HepG2 (cell line): Measurements from ENCODE around the gene ARHGEF9. TPM values are rescaled to one million over a fixed set of nuclear protein-coding genes. Genes with fewer than 3 reads are reported as not detected.

Experiments
- ATAC-seq: fragments of 200-7000 bp; cut with Tn5 transposase; 3 replicates; pipeline ENCODE4 v1.9.1; 2020; ENCODE audit warnings: mild to moderate bottlenecking, moderate library complexity
- BruUV-seq: library from RNA; stranded (reverse); fragments of 400-500 nt; replicated peaks from 2 replicates; lab custom pipeline; 2021; lab: Mats Ljungman, UMichigan
- CTCF ChIA-PET: fragments of 300-600 bp; formaldehyde crosslinking; extraction: SDS; loops from one replicate; lab custom pipeline; 2021; ENCODE audit warnings: low total read pairs, inconsistent platforms, low intra/inter-chr PET ratio; lab: Yijun Ruan, JAX
- POLR2A ChIA-PET: fragments of 350-600 bp; sonication (Branson Sonifier 250); formaldehyde crosslinking; loops from one replicate; lab custom pipeline; 2020; ENCODE audit warnings: antibody characterized with exemption, inconsistent platforms; lab: Yijun Ruan, JAX
- DNase-seq: peaks from one replicate; pipeline ENCODE4 v3.0.0-alpha.2; 2015; ENCODE audit warnings: low spot score
- FAIRE-seq: peaks from 3 replicates; lab custom pipeline; 2011; peaks lifted over from hg19 to GRCh38; lab: Jason Lieb, UNC
- H2AFZ ChIP-seq: one replicate; pipeline ENCODE4 v1.6.1; 2011; ENCODE audit warnings: low read length, inconsistent platforms
- H3K27ac ChIP-seq: fragments of 300-600 bp; 3 replicates; pipeline ENCODE4 v1.8.0; 2011; ENCODE audit warnings: mixed run types, mild to moderate bottlenecking, mixed read lengths, low read length, inconsistent platforms; ENCODE audit not compliant: insufficient read depth; ENCODE audit errors: extremely low read length
- H3K27me3 ChIP-seq, 2 experiments: fragments of 200-600 bp in 1 of 2; 2 replicates in 1 of 2; 3 replicates in 1 of 2; pipeline versions ENCODE4 v1.6.0 to v1.8.0; 2011; ENCODE audit warnings: low read length in 2 of 2, mild to moderate bottlenecking in 2 of 2, moderate library complexity in 2 of 2, inconsistent platforms in 1 of 2; ENCODE audit not compliant: insufficient read depth in 2 of 2, control insufficient read depth in 1 of 2
- H3K36me3 ChIP-seq, 2 experiments: fragments of 200-600 bp in 1 of 2; replicated peaks in 1 of 2; 2 replicates in 1 of 2; 3 replicates in 1 of 2; pipeline versions ENCODE4 v1.5.1 to v1.8.0; 2011; ENCODE audit warnings: low read length in 2 of 2, inconsistent platforms in 1 of 2; ENCODE audit not compliant: insufficient read depth in 2 of 2, control insufficient read depth in 1 of 2
- H3K4me1 ChIP-seq: 2 replicates; pipeline ENCODE4 v1.5.1; 2012; ENCODE audit warnings: low read length, inconsistent platforms; ENCODE audit not compliant: insufficient read depth
- H3K4me2 ChIP-seq: 2 replicates; pipeline ENCODE4 v1.6.0; 2011; ENCODE audit warnings: low read depth, low read length, inconsistent platforms
- H3K4me3 ChIP-seq, 3 experiments: fragments of 200-600 bp in 1 of 3; sonication (generic), shearing (Covaris generic) in 1 of 3; replicated peaks in 1 of 3; 2 replicates each; pipeline ENCODE4 v1.5.1; 2011 to 2016; ENCODE audit warnings: low read length in 3 of 3, inconsistent platforms in 2 of 3, low read depth in 2 of 3, mild to moderate bottlenecking in 2 of 3, control low read depth in 1 of 3, mixed read lengths in 1 of 3; ENCODE audit not compliant: insufficient read depth in 1 of 3
- H3K79me2 ChIP-seq: one replicate; pipeline ENCODE4 v1.6.1; 2011; ENCODE audit warnings: low read length, inconsistent platforms; ENCODE audit not compliant: insufficient read depth
- H3K9ac ChIP-seq: 2 replicates; pipeline ENCODE4 v1.6.0; 2011; ENCODE audit warnings: mild to moderate bottlenecking, low read depth, low read length, inconsistent platforms; ENCODE audit not compliant: insufficient read depth
- H3K9me3 ChIP-seq: 2 replicates; pipeline ENCODE4 v1.5.1; 2012; ENCODE audit warnings: mild to moderate bottlenecking, low read length
- H4K20me1 ChIP-seq: 2 replicates; pipeline ENCODE4 v1.6.0; 2011; ENCODE audit warnings: inconsistent platforms, mild to moderate bottlenecking, low read length, moderate library complexity; ENCODE audit not compliant: insufficient read depth
- AGO2 ChIP-seq: fragments of 200-400 bp; formaldehyde crosslinking; optimal IDR thresholded peaks from 2 replicates; pipeline ENCODE3; 2017; ENCODE audit warnings: mild to moderate bottlenecking, low read depth, low read length, moderate library complexity
- HMG20A ChIP-seq: IDR thresholded peaks from 2 replicates; pipeline ENCODE4 v1.6.1; 2016; ENCODE audit warnings: borderline replicate concordance
- HNF4G ChIP-seq, 2 experiments: sonication (generic) in 1 of 2; formaldehyde crosslinking in 1 of 2; IDR thresholded peaks; 2 replicates each; pipeline versions ENCODE4 v1.4.0 to v1.6.1; 2011 to 2020; ENCODE audit warnings: borderline replicate concordance in 2 of 2, low read depth in 2 of 2, mild to moderate bottlenecking in 2 of 2, low read length in 1 of 2, missing genetic modification reagents in 1 of 2, moderate library complexity in 1 of 2
- SIN3A ChIP-seq: IDR thresholded peaks from 2 replicates; pipeline ENCODE4 v1.6.1; 2011; ENCODE audit warnings: low read depth, mild to moderate bottlenecking, control low read depth, low read length, borderline replicate concordance
- THAP11 ChIP-seq: IDR thresholded peaks from 2 replicates; pipeline ENCODE4 v1.6.1; 2016; ENCODE audit warnings: missing biosample characterization, missing genetic modification reagents
- ZNF143 ChIP-seq: sonication (generic); formaldehyde crosslinking; IDR thresholded peaks from 2 replicates; pipeline ENCODE4 v1.4.0; 2020; ENCODE audit warnings: missing genetic modification reagents
- ZNF432 ChIP-seq: sonication (generic); formaldehyde crosslinking; IDR thresholded peaks from 2 replicates; pipeline ENCODE4 v1.5.0; 2020; ENCODE audit warnings: missing genetic modification reagents, mild to moderate bottlenecking, borderline replicate concordance
- ZNF629 ChIP-seq: sonication (generic); formaldehyde crosslinking; conservative IDR thresholded peaks from 2 replicates; pipeline ENCODE4 v1.5.0; 2020; ENCODE audit warnings: missing genetic modification reagents
- WGBS: methylation state at CpG from one replicate; pipeline ENCODE4 v1.1.6; 2017; ENCODE audit warnings: low lambda C conversion rate; 5-methylcytosine and 5-hydroxymethylcytosine counted together
- in situ Hi-C: cut with HindIII; loops from 2 replicates; pipeline ENCODE4 v1.10.0; 2017; ENCODE audit warnings: low pct_unique_long_range_greater_than_20kb; ENCODE audit not compliant: extremely low pct_ligation_motif_present
- intact Hi-C: fragments of 100-400 bp; cut with micrococcal nuclease; formaldehyde crosslinking; loops from one replicate; pipeline ENCODE4 v1.10.0; 2022; ENCODE audit not compliant: unreplicated experiment
- polyA plus RNA-seq, 8 experiments: library from polyadenylated mRNA; depleted of rRNA in 3 of 8; stranded (reverse) in 7 of 8; unstranded in 1 of 8; fragments of >200 nt; fragmentation: Illumina TruSeq in 4 of 8; extraction: Trizol in 4 of 8; gene quantifications; 2 replicates each; pipeline versions ENCODE4 v1.2.1 to v1.2.3, GENCODE V29; 2011 to 2016; ENCODE audit warnings: low read depth in 4 of 8, missing spikeins in 1 of 8, mixed read lengths in 1 of 8; ENCODE audit not compliant: insufficient read depth in 1 of 8
- total RNA-seq, 5 experiments: library from RNA; depleted of rRNA; stranded (reverse); fragments of >200 nt; fragmentation: Illumina TruSeq; extraction: Trizol; gene quantifications; 2 replicates each; pipeline ENCODE4 v1.2.3, GENCODE V29; 2016; ENCODE audit warnings: low read depth in 1 of 5
- TF ChIP-seq, protein P1 (sequence below): sonication (generic); formaldehyde crosslinking; IDR thresholded peaks from 2 replicates; pipeline ENCODE4 v1.5.0; 2020; ENCODE audit warnings: mild to moderate bottlenecking, low read depth, missing genetic modification reagents, borderline replicate concordance
- TF ChIP-seq, protein P2 (sequence below): sonication (generic); formaldehyde crosslinking; IDR thresholded peaks from 2 replicates; pipeline ENCODE4 v1.8.0; 2022; ENCODE audit warnings: mild to moderate bottlenecking, missing genetic modification reagents, moderate library complexity
- TF ChIP-seq, protein P3 (sequence below): sonication (generic); formaldehyde crosslinking; IDR thresholded peaks from 2 replicates; pipeline ENCODE4 v1.4.0; 2020; ENCODE audit warnings: missing genetic modification reagents, borderline replicate concordance

Gene ARHGEF9
- total and polyA plus RNA-seq, 2 of the 13 experiments (the other 11 are each of a cell fraction or from before 2014, with no cell fraction given) = 0.91 to 1.8 TPM

DNA sequence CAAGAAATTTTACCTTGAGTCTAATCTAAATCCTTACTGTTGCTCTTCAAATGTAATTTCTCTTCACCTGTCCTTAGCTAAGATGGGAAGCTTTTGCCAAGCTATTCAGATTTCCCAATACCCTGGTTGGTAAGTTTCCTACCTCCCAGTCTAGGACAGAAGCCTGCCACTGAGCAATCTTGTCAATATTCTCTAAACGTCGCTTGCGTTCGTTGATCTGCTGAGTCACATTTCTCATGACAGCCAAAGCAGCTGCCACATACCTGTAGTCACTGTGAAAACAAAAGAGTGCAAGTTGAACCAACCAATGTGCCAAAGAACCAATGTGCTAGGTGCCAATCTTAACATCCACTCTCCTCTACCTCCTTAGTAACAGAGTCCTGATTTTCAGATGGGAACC lies 111.1 kb downstream of the ARHGEF9 start:
- no peak overlapping the region for H3K9ac ChIP-seq
- no peaks in the 10 kb centered on the region for H3K9me3 ChIP-seq
- TF ChIP-seq, protein P1, sequence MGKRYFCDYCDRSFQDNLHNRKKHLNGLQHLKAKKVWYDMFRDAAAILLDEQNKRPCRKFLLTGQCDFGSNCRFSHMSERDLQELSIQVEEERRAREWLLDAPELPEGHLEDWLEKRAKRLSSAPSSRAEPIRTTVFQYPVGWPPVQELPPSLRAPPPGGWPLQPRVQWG = no peak
- TF ChIP-seq THAP11 (CRISPR knock-in tag) = no peak
- TF ChIP-seq, protein P2, sequence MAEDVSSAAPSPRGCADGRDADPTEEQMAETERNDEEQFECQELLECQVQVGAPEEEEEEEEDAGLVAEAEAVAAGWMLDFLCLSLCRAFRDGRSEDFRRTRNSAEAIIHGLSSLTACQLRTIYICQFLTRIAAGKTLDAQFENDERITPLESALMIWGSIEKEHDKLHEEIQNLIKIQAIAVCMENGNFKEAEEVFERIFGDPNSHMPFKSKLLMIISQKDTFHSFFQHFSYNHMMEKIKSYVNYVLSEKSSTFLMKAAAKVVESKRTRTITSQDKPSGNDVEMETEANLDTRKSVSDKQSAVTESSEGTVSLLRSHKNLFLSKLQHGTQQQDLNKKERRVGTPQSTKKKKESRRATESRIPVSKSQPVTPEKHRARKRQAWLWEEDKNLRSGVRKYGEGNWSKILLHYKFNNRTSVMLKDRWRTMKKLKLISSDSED (CRISPR knock-in tag) = no peak
- no peak for TF ChIP-seq HNF4G (IDR thresholded peaks at IDR 0.05; ENCODE audit: borderline replicate concordance, low read depth, low read length)
- no peak for TF ChIP-seq HNF4G (CRISPR knock-in tag; IDR thresholded peaks at IDR 0.05; ENCODE audit: borderline replicate concordance, low read depth)
- TF ChIP-seq ZNF629 (CRISPR knock-in tag) = no peak
- TF ChIP-seq HMG20A (CRISPR knock-in tag) = no peak
- no peaks in the 10 kb centered on the region for H4K20me1 ChIP-seq
- ChIA-PET CTCF (no interaction called here), POLR2A (no interaction called here)
- 88% methylated on average over 4 of the region's 4 CpGs for WGBS
- no peaks in the 10 kb centered on the region for H3K36me3 ChIP-seq
- in situ Hi-C loops (no loop called here), intact Hi-C loops (no loop called here)
- no TSS peak for BruUV-seq
- no peaks in the 10 kb centered on the region for H3K79me2 ChIP-seq
- FAIRE-seq (no peak), DNase-seq (no peak), ATAC-seq (no peak)
- H3K4me2 ChIP-seq = no peak overlapping the region
- H3K27ac ChIP-seq = no peak overlapping the region
- no peak overlapping the region for H3K4me3 ChIP-seq
- H2AFZ ChIP-seq = no peak overlapping the region
- no peaks in the 10 kb centered on the region for H3K27me3 ChIP-seq
- no peaks in the 10 kb centered on the region for H3K4me1 ChIP-seq

DNA sequence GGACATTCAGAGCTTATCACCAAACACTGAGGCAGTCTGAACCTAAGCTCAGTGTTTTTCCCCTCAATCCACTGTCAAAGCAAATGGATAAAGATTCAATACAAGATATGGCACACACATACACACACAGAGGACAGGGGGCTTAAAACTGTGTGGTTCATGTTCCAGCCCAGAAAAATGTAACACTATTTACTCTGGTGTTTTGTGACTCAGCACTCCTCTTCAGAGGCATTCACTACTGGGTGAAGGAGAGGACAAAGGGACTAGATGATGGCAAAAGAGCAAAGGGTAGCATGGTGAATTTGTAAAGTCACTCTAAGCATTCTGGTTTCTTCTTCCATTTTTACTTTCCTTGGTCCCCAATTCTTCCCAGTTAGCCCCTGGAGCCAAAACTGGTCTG lies 120.3 kb downstream of the ARHGEF9 start:
- H3K9me3 ChIP-seq = no peaks in the 10 kb centered on the region
- H3K4me3 ChIP-seq = no peak overlapping the region
- no peaks in the 10 kb centered on the region for H3K27me3 ChIP-seq
- no peak overlapping the region for H2AFZ ChIP-seq
- no peak overlapping the region for H3K27ac ChIP-seq
- no peaks in the 10 kb centered on the region for H3K36me3 ChIP-seq
- no peak overlapping the region for H3K4me2 ChIP-seq
- in situ Hi-C loops = no loop called here
- POLR2A ChIA-PET = no interaction called here
- intact Hi-C loops = no loop called here
- no peaks in the 10 kb centered on the region for H3K4me1 ChIP-seq
- no peaks in the 10 kb centered on the region for H4K20me1 ChIP-seq
- TF ChIP-seq AGO2 (no peak), ZNF143 (CRISPR knock-in tag) (no peak), SIN3A (no peak), ZNF432 (CRISPR knock-in tag) (no peak)
- TF ChIP-seq, protein P3, sequence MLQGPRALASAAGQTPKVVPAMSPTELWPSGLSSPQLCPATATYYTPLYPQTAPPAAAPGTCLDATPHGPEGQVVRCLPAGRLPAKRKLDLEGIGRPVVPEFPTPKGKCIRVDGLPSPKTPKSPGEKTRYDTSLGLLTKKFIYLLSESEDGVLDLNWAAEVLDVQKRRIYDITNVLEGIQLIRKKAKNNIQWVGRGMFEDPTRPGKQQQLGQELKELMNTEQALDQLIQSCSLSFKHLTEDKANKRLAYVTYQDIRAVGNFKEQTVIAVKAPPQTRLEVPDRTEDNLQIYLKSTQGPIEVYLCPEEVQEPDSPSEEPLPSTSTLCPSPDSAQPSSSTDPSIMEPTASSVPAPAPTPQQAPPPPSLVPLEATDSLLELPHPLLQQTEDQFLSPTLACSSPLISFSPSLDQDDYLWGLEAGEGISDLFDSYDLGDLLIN (CRISPR knock-in tag) = no peak
- CTCF ChIA-PET = no interaction called here
- DNase-seq = no peak
- ATAC-seq = no peak
- BruUV-seq = no TSS peak
- FAIRE-seq = no peak
- no peak overlapping the region for H3K9ac ChIP-seq
- no peaks in the 10 kb centered on the region for H3K79me2 ChIP-seq
